Activated CD8-positive, alpha-beta memory T cell treated with anti-CD3 and anti-CD28 coated beads for 36 hours (primary cell): ENCODE results near the gene MR1. TPM values are rescaled to one million over a fixed set of nuclear protein-coding genes. Genes with fewer than 3 reads are reported as not detected.
"Not testable (repeated sequence)": the region's sequence is repeated elsewhere in the genome, so short reads cannot be mapped to it uniquely, and the experiment has no call there.

Source experiments
- CTCF ChIA-PET: fragments of 350-600 bp; sonication (Branson Sonifier 250); formaldehyde crosslinking; loops from one replicate; lab custom pipeline; 2021; ENCODE audit warnings: antibody characterized with exemption; lab: Charles Lee
- POLR2A ChIA-PET: fragments of 350-600 bp; sonication (Branson Sonifier 250); formaldehyde crosslinking; loops from one replicate; lab custom pipeline; 2021; ENCODE audit warnings: antibody characterized with exemption; lab: Charles Lee
- total RNA-seq, 2 experiments: library from RNA; stranded (reverse); gene quantifications; one replicate each; pipeline ENCODE4 v1.2.3, GENCODE V29; 2021

The MR1 gene
- total RNA-seq, 2 experiments from 2014 or later = 13.3 to 14.5 TPM

GRCh38 chr1:181021811-181022434 lies 11.9 kb upstream of the MR1 start:
- CTCF ChIA-PET = interaction anchor here (0.9 to 2.8 kb wide), 5 partner anchors 64 to 125 kb away, joined by 3 to 10 read pairs (median 4); no protein-coding TSS in a partner anchor
- POLR2A ChIA-PET = interaction anchor here (0.6 to 3.2 kb wide), 12 partner anchors 8 to 522 kb away, joined by 3 to 27 read pairs (median 4); partner anchors contain the start of genes IER5 and MR1

- CTCF ChIA-PET = interaction anchor here (1.1 to 2.8 kb wide), 4 partner anchors 10 to 119 kb away, joined by 3 to 10 read pairs (median 4); partner anchors contain the start of gene MR1
- POLR2A ChIA-PET = interaction anchor here (0.6 to 3.2 kb wide), 6 partner anchors 10 to 128 kb away, joined by 3 to 27 read pairs (median 6); partner anchors contain the start of genes IER5 and MR1
These were observed 10.3 kb upstream of the MR1 start for GRCh38 chr1:181023265-181024057.

- CTCF ChIA-PET = interaction anchor here (0.9 to 2.2 kb wide), 2 partner anchors 10 to 112 kb away, joined by 3 to 4 read pairs; no protein-coding TSS in a partner anchor
- POLR2A ChIA-PET = no interaction called here
These were observed 5.6 kb upstream of the MR1 start for GRCh38 chr1:181028196-181028595.

- ChIA-PET CTCF (interaction anchor here (0.9 to 2.2 kb wide), 2 partner anchors 9 to 111 kb away, joined by 3 to 4 read pairs; no protein-coding TSS in a partner anchor), POLR2A (no interaction called here)
These were observed 5.2 kb upstream of the MR1 start for GRCh38 chr1:181028615-181029014.

- ChIA-PET POLR2A (interaction anchor here (1.6 to 2.3 kb wide), 2 partner anchors 10 to 56 kb away, joined by 17 to 27 read pairs; partner anchors contain the start of genes IER5 and STX6), CTCF (interaction anchor here (1.4 kb wide), 1 partner anchor 9 kb away, joined by 4 read pairs; no protein-coding TSS in a partner anchor)
These were observed 1.2 kb upstream of the MR1 start for GRCh38 chr1:181032535-181032934.

GRCh38 chr1:181033128-181033798 lies 520 bp upstream of the MR1 start:
- CTCF ChIA-PET = interaction anchor here (1.1 to 2.4 kb wide), 3 partner anchors 10 to 109 kb away, joined by 3 to 15 read pairs (median 4); no protein-coding TSS in a partner anchor
- POLR2A ChIA-PET = interaction anchor here (1.0 to 2.3 kb wide), 3 partner anchors 10 to 57 kb away, joined by 4 to 27 read pairs (median 17); partner anchors contain the start of genes IER5 and STX6

- CTCF ChIA-PET = interaction anchor here (1.2 to 2.4 kb wide), 3 partner anchors 44 to 107 kb away, joined by 3 to 15 read pairs (median 3); no protein-coding TSS in a partner anchor
- POLR2A ChIA-PET = not testable (repeated sequence)
These were observed 1.4 kb downstream of the MR1 start for GRCh38 chr1:181035210-181035609.

- ChIA-PET POLR2A (interaction anchor here (1.6 kb wide), 1 partner anchor 105 kb away, joined by 4 read pairs; no protein-coding TSS in a partner anchor), CTCF (interaction anchor here (0.8 to 4.7 kb wide), 5 partner anchors 14 to 127 kb away, joined by 3 to 52 read pairs (median 3); no protein-coding TSS in a partner anchor)
These were observed 2.5 kb downstream of the MR1 start for GRCh38 chr1:181036107-181036836.

GRCh38 chr1:181037386-181037785 lies 3.6 kb downstream of the MR1 start:
- ChIA-PET CTCF (interaction anchor here (0.8 to 4.7 kb wide), 11 partner anchors 8 to 129 kb away, joined by 3 to 52 read pairs (median 4); no protein-coding TSS in a partner anchor), POLR2A (interaction anchor here (1.5 to 1.6 kb wide), 2 partner anchors 67 to 104 kb away, joined by 4 to 5 read pairs; no protein-coding TSS in a partner anchor)

- CTCF ChIA-PET = interaction anchor here (0.5 to 4.7 kb wide), 19 partner anchors 9 to 127 kb away, joined by 3 to 52 read pairs (median 4); partner anchors contain the start of gene STX6
- POLR2A ChIA-PET = interaction anchor here (0.7 kb wide), 1 partner anchor 51 kb away, joined by 3 read pairs; the partner anchor contains the start of gene IER5
These were observed 4.7 kb downstream of the MR1 start for GRCh38 chr1:181038399-181038873.

GRCh38 chr1:181040284-181040865 lies 6.6 kb downstream of the MR1 start:
- CTCF ChIA-PET = interaction anchor here (1.1 to 4.7 kb wide), 2 partner anchors 66 to 100 kb away, joined by 6 to 52 read pairs; no protein-coding TSS in a partner anchor

GRCh38 chr1:181043025-181043888 lies 9.5 kb downstream of the MR1 start:
- ChIA-PET CTCF (interaction anchor here (0.9 to 2.8 kb wide), 2 partner anchors 98 to 123 kb away, joined by 3 to 13 read pairs; no protein-coding TSS in a partner anchor), POLR2A (interaction anchor here (0.6 to 1.3 kb wide), 5 partner anchors 20 to 59 kb away, joined by 3 to 4 read pairs (median 3); no protein-coding TSS in a partner anchor)

More at GRCh38 chr1:181040284-181040865, 6.6 kb downstream of the MR1 start:
- POLR2A ChIA-PET = interaction anchor here (0.5 kb wide), 1 partner anchor 48 kb away, joined by 6 read pairs; no protein-coding TSS in a partner anchor

- ChIA-PET POLR2A (interaction anchor here (0.6 to 1.3 kb wide), 6 partner anchors 21 to 96 kb away, joined by 3 to 4 read pairs (median 3); no protein-coding TSS in a partner anchor), CTCF (interaction anchor here (2.8 kb wide), 1 partner anchor 97 kb away, joined by 13 read pairs; no protein-coding TSS in a partner anchor)
These were observed 10.7 kb downstream of the MR1 start for GRCh38 chr1:181044449-181044966.

GRCh38 chr1:181045946-181046345 lies 12.2 kb downstream of the MR1 start:
- CTCF ChIA-PET = interaction anchor here (1.7 kb wide), 1 partner anchor 13 kb away, joined by 3 read pairs; the partner anchor contains the start of gene MR1

GRCh38 chr1:181049378-181049777 lies 15.6 kb downstream of the MR1 start:
- ChIA-PET POLR2A (no interaction called here), CTCF (no interaction called here)

More at GRCh38 chr1:181045946-181046345, 12.2 kb downstream of the MR1 start:
- POLR2A ChIA-PET = interaction anchor here (0.6 kb wide), 1 partner anchor 62 kb away, joined by 13 read pairs; no protein-coding TSS in a partner anchor
